Measurements from ENCODE around the gene ALOX5.
"Not testable (repeated sequence)": the region's sequence is repeated elsewhere in the genome, so short reads cannot be mapped to it uniquely, and the experiment has no call there.

The ALOX5 gene

GRCh38 chr10:45468079-45468478, 94.1 kb downstream of the ALOX5 start:
- no peak for DNase-seq (ENCODE audit: low read depth in 3 of 3)

- peak in 2 of 3 donors; percentile 8 to 20 for DNase-seq (ENCODE audit: low read depth in 3 of 3)
Observed at GRCh38 chr10:45470098-45471012, 96.3 kb downstream of the ALOX5 start.

- no peak for DNase-seq (ENCODE audit: low read depth in 3 of 3)
Observed at GRCh38 chr10:45471059-45471458, 97.0 kb downstream of the ALOX5 start.

- DNase-seq (ENCODE audit: low read depth in 3 of 3), result no peak
Observed at GRCh38 chr10:45471531-45472310, 97.7 kb downstream of the ALOX5 start.

GRCh38 chr10:45473126-45473525, 99.1 kb downstream of the ALOX5 start:
- no peak for DNase-seq (ENCODE audit: low read depth in 3 of 3)

GRCh38 chr10:45476559-45476958, 102.5 kb downstream of the ALOX5 start:
- no peak for DNase-seq (ENCODE audit: low read depth in 3 of 3)

- DNase-seq (ENCODE audit: low read depth in 3 of 3), result no peak
Observed at GRCh38 chr10:45480294-45480693, 106.3 kb downstream of the ALOX5 start.

- DNase-seq (ENCODE audit: low read depth in 3 of 3), result not testable (repeated sequence)
Observed at GRCh38 chr10:45481100-45481499, 107.1 kb downstream of the ALOX5 start.

- DNase-seq (ENCODE audit: low read depth in 3 of 3), result no peak
Observed at GRCh38 chr10:45483002-45483401, 109.0 kb downstream of the ALOX5 start.

- DNase-seq (ENCODE audit: low read depth in 3 of 3), result no peak
Observed at GRCh38 chr10:45487735-45488134, 113.7 kb downstream of the ALOX5 start.

- no peak for DNase-seq (ENCODE audit: low read depth in 3 of 3)
Observed at GRCh38 chr10:45488365-45488764, 114.3 kb downstream of the ALOX5 start.

GRCh38 chr10:45490277-45490676, 116.3 kb downstream of the ALOX5 start:
- no peak for DNase-seq (ENCODE audit: low read depth in 3 of 3)

- DNase-seq (ENCODE audit: low read depth in 3 of 3), result no peak
Observed at GRCh38 chr10:45491061-45491460, 117.0 kb downstream of the ALOX5 start.
